Activated T-cell treated with anti-CD3 and anti-CD28 coated beads for 4 hours (primary cell): Measurements from ENCODE around the gene ANK3.
"Not testable (repeated sequence)": the region's sequence is repeated elsewhere in the genome, so short reads cannot be mapped to it uniquely, and the experiment has no call there.

Experiments
- DNase-seq: peaks from one replicate; pipeline ENCODE4 v3.0.0-alpha.2; 2020

Gene ANK3

DNA sequence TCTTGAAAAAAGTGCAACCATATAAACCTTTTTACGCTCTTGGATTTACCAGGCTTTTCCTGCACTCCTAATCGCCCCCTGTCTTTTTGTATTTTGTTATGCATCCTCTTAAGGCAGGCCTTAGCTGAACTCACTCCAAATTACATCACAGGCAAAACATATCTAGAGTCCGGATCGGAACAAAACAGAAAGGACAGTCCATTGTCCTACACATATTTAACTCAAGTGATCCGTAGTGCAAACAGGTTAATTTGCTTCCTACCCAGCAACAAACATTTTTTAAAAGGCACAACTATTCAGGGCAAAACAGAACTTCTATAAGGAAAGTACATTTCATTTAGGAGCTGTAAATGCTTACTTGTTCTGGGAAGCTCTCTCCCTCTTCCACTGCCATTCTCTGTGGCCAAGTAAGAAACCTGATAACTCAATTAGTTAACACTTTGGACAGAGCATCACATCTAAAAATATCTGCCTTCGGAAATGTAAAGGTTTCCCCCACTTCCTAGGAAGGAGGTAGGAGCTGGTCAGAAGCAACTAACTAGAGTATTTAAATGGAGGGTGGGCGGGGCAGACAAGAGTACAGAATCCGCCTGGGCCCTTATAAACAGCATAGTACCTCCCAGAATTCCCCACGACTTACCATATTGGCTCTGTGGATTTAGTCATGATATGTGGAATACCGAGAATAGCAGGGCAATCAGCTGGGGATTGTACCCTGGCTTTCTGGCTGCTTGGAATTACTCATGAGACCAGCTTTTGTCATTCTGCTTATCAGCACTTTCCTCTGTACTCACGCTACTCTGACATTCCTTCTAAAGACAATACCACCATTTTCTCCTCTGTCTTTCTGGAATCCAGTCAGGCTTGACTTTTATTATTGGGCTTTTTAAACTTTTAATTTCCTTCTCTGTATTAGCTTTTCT, 89.5 kb downstream of the ANK3 start:
- DNase-seq = no peak

DNA sequence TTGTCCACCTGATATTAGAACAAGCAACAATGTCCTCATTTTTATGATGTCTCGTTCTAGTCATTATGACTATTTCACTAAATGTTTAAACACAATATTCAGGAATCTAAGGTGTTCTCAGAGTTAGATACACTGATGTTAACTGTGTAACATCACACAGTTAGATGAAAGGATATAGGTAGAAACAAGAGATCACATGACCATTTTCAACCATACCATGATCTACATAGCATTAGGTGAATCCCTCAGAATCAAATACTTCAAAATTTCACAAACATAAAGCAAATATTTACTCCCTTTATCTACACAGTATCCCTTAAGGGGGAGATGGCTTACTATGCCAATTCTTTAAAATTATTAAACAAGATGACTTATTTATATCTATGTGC, 90.3 kb downstream of the ANK3 start:
- DNase-seq = no peak

DNA sequence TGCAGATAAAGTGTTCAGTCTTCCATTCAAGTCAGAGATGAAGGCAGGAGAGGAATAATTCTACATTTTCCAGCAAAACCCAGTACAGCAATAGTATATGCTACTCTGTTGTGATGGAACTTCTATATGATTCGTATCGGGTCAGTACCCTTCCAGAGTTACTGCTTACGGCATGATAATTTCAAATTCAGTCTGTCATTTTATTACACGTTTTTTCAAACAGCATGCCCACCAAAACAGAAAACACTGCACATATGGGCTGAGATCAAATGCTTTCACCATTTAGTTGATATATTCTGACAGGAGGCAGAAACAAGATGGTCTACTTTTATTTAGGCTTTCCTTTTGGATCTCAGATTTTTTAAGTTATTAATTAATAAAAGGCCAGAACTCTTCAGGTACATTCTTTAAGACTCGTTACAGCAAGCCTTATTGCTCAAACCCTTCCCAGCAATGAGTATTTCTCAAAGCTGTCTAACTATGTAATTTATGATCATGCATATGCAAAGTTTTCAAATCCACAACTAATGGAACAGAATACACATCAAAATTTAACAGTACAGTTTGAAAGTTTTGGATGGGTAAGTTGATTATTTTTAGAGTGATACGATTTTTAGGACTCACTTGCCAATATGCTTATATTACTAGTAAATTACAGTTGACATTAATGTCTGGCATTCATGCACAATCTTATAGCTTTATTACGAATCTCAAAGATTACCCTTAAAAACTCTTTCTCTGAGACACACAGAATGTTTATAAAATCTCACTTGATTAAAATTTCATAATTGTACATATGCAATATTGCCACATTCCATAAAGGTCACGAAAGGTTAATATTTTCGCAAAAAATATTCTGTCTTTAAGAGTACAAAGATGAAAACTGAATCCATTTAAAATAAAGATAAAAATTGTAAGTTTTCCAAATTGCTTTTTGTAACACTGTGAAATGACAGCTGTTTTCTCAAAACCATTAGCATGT, 91.0 kb downstream of the ANK3 start:
- DNase-seq = no peak

DNA sequence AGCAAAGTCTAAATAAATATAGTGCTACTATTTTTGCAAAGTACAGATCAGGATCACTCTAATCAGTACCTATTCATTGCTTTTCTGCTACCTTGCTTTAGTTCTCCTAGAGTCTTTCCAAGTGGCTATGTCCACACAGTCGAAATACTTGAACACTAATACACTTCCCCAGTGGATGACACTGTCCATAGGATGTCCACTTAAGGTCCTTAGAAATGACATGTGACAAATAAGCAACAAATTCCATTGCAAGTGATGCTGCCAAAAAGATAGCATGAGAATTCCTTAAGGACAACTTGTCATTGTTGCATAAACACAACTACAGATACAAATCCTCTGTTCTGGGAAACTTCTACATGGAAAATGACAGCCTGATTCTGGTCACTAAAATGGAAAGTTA, 93.6 kb downstream of the ANK3 start:
- no peak for DNase-seq

DNA sequence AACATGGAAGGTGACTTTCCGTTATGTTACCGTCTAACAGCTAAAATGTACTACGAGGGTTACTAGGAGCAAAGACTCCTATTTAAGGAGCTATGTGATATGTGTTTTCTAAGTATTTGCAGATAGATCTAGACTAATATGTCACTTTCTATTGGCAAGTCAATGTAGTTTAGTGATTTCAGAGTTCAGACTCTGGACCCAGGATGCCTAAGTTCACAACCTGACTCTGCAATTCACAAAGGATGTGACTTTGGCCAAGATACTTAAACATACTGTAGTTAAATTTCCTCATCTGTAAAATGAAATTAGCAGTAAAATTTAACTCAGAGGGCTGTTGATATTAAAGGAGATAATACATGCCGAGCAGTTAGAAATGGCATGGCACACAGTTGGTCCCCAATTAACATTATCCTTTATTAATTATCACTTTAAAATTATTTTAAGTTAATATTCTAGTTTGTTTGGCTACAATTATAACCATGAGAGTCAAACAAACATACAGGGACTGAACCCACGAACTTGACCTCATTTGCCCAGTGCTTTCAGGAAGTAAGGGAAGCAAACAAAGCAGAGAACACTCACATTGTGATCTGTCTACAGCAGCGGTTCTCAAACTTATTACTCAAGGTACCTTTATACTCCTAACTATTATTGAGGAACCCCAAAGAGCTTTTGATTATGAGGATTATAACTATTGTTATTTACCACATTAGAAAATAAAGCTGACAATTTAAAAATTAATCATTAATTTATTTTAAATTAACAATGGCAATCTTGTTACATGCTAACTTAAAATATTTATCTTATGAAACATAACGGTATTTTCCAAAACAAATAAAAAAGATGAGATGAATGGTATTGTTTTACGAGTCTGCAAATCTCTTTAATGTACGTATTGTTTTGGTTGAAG, 94.4 kb downstream of the ANK3 start:
- DNase-seq = no peak

DNA sequence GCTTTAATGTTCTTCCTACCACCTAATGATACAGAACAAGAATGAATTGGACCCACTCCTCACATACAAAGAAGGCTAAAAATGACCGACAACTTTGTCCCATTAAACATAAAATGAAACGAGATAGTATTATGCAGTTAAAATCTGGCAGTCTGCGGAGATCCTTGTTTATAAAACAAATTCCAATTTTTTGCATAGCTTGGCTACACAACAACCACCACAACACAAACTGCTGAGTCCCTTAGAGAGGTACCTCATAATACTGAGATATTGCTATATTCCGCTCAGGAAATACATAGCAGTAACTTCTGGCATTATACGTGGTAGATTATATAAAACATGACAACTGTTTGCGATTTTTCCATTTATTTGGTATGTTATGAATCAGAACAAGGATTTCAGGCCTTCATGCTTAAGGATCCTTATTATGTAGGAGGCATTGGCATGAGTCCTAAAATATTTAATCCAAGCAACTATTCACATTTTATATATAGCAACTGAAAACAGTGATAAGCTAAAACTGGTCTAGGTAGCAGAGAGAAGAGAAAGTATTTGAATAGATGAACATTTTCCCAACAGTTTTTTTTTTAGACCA, 96.0 kb downstream of the ANK3 start:
- DNase-seq = no peak

DNA sequence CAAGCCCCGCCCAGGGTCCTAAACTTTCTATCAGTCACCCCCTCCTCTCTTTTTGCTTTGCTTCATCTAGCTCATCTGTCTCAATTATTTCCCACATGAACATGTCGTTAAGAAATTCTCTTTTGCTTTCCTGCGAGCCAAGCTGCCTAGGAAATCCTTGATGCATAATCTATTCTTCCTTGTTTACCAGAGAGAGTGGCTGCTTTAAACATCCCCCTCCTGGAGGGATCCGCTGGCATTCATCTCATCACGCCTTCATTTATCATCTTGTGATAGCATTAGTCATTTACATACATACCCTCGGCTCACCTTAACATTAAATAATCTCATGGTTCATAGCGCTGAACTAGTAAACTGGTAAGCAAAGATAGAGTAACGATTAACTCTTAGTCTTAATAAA, 96.7 kb downstream of the ANK3 start:
- no peak for DNase-seq

DNA sequence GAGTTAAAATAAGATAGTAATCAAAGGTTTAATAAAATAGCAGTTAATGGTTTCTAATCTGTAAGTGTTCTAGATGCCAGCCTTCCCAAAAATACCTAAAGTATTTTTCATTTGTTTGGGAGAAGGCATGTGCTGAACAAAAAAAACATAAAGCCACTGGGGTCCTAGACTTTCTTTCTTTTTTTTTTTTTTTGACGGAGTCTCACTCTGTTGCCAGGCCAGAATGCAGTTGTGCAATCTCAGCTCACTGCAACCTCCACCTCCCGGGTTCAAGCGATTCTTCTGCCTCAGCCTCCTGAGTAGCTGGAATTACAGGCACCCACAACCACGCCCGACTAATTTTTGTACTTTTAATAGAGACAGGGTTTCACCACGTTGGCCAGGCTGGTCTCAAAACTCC, 97.1 kb downstream of the ANK3 start:
- DNase-seq = not testable (repeated sequence)

DNA sequence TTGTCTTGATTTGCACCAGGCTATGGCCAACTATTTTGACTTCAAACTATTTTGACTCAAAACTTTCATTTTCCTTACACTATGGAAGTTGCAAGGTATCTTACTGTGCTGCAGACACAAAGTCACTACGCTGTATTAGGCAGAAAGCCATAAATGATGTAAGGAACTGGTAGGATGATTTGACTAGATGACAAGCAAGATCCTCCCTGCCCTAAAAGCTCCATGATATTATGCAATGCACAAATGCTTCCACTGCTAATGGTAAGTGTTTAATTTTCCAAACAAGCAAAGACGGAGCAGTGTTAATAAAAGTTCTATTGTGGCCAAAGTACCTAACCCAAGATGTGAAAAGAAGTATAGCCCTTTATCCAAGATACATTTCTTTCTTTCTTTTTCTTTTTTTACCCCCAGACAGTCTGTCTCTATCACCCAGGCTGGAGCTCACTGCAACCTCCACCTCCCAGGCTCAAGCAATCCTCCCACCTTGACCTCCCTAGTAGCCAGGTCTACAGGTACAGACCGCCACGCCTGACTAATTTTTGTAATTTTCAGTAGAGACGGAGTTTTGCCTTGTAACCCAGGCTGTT, 98.2 kb downstream of the ANK3 start:
- no peak for DNase-seq

DNA sequence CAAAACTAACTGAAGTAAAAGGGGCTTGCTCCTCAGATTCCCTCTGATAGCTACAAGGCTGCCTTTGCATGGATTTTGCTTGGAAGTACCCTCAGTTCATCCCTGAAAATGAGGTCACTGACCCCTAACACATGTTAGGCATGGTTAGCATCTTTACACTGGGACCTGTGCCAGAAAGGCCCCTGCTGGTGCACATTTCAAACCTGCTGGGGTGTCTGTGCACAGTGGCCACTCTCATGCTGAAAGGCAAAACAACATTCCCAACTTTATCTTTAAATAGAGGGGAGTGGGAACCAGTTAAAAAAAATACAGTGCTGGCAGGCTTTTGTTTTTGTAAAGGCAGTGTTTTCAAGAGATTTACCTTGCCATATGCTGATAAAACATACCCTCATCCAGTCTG, 99.1 kb downstream of the ANK3 start:
- DNase-seq = no peak

DNA sequence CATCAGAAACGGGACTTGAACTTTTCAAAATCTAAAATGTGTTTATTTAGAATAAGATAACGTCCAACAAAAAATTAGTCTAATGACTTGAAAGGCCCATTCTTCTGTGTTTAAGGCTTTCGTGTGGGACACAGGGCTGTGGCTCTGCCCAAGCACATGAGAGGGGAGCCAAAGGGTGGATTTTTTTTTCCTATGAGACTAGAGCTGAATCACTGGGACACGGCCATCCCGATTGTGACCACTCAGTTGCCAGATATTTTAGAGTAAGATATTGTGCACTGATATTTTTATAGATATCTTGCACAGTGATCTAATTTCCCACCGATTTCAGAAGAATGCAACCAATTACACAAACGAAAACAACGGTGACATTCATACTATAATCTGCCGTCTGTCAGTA, 99.9 kb downstream of the ANK3 start:
- DNase-seq = no peak

DNA sequence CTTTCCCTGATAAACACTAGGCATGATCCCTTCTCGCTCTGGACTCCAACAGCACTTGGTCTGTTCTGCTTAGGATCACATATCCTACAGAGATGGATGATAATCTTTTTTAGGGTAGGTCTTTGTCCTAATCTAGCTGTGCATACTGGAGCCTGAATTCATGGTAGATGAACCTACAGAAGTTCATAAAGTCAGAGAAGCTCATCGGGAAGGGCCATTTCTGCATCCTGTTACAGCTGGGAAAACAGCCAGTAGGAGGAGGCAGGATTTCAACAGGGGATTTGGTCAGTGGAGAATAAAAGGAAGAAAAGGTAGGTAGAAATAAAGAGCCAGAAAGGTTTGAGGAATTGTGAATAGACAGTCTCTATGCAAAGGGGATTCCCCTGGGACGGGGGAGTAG, 101.4 kb downstream of the ANK3 start:
- DNase-seq = no peak

DNA sequence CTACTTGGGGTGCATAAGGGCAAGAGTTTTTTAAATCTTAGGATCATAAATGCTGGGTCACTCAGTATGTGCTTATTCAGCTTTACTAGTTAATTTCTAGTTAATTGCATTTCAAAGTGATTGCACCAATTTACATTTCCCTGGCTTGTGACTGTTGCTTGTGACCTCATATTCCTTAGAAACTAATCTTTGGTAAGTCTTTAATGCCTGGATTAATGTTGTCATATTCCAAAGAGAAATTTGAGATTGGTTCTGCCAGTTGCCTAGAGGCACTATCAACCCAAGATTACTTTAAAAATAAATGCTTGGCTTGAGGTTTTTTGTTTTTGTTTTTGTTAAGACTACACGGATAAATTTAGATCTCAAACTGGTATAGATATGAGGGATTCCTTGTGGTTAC, 103.1 kb downstream of the ANK3 start:
- DNase-seq = no peak

DNA sequence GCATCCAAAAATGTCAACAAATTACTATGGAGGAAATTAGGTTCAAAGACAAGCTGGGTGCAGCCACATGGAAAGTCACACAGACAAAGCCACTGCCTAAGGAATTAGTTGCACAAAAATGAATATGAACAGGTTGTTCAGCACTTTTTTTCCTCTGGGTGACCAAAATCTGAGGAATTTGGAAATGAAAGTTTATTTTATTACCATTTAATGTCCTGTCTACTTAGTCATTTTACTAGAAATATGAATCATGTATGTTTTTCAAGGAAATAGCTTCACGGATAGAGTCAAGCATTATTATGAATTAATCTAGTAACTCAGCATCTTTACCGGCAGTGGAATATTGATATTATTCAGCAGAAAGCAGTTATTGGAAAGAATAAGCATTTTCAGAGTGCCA, 106.3 kb downstream of the ANK3 start:
- no peak for DNase-seq

DNA sequence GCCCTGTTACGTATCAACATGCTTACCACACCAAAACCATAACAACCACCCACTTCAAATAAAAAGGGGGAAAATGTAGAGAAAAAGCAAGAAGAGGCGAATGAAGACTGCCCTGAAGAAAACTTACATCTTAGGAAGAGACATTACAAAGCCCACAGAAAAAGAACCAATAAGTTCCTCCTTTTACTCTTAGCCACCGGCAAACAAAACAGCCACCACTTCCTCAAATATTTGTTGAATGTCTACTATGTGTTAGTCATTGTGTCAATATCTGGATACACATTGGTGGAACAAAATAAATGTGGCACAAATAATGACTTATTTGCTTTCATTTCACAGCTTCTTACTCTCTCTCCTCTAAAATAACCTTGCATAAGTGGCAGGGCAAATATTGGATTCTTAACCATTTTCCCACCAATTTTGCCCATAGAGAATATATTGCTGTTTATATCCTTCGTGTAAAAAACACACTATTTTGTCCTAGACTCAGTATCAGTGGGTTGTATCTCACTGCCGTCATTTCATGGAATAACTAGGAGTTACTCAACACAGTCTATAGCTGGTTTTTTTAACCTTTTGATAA, 106.8 kb downstream of the ANK3 start:
- no peak for DNase-seq

DNA sequence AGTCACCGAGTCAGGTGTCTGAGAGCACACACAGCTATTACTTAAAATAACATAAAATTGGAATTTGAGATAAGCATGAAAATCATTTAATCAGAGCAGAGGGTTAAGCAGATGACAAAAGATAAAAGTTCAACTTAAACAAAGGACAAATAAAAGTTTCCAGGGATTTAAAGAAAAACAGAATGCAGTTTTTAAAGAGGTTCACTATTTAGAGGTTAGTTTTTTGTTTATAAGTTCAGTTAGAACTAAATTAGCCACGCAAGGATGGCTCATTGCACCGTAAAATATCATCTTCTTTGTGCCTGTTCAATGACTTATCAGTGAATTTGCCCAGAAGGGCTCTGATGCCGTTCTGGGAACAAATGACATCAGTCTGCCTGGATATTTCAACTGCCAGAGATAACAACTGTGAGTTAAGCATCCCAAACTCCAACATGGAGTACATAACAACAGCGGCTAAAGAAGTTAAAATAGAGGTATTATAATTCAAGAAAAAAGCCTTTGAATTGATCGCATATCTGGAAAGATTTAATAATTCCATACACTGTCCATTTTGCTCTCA, 107.8 kb downstream of the ANK3 start:
- DNase-seq = no peak

DNA sequence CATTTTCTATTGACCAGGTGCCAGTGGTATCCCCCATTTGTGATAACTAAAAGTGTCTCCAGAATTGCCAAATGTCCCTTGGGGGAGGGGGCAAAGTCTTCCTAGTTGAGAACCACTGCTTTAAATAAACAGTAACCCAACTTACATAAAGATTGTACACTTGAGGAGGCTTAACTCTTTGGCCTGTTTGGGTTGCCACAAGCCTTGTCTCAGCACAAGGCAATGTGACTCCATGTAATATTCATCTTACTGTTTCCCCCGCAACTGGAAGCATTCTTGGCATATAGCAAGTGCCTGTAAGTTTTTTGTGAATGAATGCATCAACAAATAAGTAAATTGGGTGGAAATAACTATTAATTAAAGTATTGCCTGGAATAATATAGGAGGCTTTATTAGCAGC, 108.3 kb downstream of the ANK3 start:
- no peak for DNase-seq

DNA sequence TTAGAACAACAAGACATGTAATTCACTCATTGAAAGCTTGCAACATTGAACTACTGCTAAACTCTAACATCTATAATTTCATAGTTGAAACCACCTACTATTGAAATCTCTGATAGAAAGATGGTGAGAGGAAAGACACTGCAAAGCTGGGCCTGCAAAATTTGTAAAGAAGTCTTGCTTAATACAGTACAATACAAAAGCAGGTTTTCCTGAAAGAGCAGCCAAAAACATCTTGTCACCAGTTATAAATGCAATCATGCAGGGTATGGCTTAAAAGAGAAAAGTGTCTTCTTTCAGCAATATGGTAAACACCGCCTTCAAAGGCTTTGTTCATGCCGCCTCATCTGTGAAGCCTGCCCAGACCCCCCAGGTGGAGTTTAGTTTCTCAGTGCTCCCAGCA, 109.2 kb downstream of the ANK3 start:
- DNase-seq = no peak

DNA sequence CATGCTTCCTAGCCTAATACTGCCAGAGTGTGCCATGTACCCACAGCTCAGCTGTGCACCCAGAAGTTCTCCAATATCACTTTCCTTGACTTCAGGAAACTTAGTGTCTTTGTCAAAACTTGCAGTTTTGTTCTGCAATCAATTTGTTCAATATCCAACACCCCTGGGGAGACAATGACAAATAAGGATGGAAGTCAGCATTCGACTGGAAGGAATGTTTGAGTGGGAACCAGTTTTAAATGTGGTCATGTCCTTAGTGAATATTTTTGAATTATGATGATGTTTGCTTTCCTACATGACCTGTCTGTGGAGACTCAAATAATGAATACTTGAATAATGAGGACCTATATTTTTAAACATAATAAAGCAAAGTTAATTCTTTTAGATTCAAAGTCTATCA, 112.0 kb downstream of the ANK3 start:
- DNase-seq = no peak

DNA sequence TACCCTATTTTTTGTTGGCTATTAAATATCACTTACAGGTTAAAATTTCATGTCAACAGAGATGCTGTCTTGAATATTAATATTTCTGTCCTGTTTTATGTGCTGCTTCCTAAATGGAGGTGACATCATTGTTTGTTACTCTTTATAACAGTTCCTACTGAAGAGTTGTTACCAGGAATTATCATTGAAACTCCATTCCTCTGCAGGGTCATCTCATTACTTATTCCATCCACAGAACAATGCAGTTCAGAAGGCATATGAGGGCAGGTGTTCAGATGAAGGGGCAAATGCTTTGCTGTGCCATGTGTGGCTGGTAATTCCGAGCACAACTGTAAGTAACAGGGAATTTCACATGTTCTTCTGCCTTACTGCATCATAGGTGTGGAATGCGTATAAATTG, 113.4 kb downstream of the ANK3 start:
- no peak for DNase-seq

DNA sequence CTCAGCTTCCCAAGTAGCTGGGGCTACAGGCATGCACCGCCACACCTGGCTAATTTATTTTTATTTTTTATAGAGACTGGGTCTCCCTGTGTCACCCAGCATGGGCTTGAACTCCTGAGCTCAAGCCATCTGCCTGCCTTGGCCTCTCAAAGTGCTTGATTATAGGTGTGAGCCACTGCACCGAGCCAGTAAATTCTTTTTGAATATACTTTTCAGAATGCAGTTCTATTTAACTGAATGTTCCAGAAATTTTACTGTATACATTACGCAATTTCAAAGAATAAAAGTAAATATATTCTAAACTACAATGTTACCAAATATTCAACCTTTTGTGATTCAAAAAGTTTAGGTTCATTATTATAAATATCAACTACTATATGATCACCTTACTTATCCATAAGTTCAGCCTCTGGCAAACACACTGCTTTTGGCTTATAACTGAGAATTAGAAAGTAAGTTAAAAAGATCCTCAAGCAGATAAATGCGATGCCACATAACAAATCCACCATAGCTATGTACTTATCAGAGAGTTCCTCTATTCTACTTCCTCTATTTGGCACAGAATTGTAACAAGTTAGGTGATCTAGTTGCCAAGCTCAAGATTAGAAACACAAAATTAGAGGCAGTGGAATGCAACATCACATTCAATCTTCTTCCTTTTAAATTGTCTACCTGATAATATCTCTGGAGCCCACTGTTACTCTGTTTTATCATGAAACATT, 118.2 kb downstream of the ANK3 start:
- no peak for DNase-seq
